Measurements from ENCODE around the gene NTMT2. TPM values are rescaled to one million over a fixed set of nuclear protein-coding genes. Genes with fewer than 3 reads are reported as not detected.

NTMT2 gene
- total RNA-seq, 2 donors from 2014 or later = 1.2 TPM; not detected in 1

GRCh38 chr1:170214117-170215032 lies 68.6 kb downstream of the NTMT2 start:
- H3K27ac ChIP-seq (ENCODE audit: low read depth, low read length) = no peak overlapping the region
- Mint-ChIP-seq H3K27me3 (ENCODE audit: insufficient read depth) (no peaks in the 10 kb centered on the region), H3K36me3 (ENCODE audit: low read depth) (no peaks in the 10 kb centered on the region), H3K4me1 (no peaks in the 10 kb centered on the region), H3K9me3 (no peaks in the 10 kb centered on the region), H3K4me3 (no peak overlapping the region), H3K27ac (no peak overlapping the region)
- H3K4me3 ChIP-seq (ENCODE audit: low read length) = no peak overlapping the region
- H3K9ac ChIP-seq (ENCODE audit: extremely low read depth, low read length, poor library complexity, severe bottlenecking) = no peak overlapping the region
- TF ChIP-seq, protein P1, sequence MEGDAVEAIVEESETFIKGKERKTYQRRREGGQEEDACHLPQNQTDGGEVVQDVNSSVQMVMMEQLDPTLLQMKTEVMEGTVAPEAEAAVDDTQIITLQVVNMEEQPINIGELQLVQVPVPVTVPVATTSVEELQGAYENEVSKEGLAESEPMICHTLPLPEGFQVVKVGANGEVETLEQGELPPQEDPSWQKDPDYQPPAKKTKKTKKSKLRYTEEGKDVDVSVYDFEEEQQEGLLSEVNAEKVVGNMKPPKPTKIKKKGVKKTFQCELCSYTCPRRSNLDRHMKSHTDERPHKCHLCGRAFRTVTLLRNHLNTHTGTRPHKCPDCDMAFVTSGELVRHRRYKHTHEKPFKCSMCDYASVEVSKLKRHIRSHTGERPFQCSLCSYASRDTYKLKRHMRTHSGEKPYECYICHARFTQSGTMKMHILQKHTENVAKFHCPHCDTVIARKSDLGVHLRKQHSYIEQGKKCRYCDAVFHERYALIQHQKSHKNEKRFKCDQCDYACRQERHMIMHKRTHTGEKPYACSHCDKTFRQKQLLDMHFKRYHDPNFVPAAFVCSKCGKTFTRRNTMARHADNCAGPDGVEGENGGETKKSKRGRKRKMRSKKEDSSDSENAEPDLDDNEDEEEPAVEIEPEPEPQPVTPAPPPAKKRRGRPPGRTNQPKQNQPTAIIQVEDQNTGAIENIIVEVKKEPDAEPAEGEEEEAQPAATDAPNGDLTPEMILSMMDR (conservative IDR thresholded peaks at IDR 0.05) = no peak
- no peak for DNase-seq
- no peaks in the 10 kb centered on the region for H3K4me1 ChIP-seq (ENCODE audit: control insufficient read depth, insufficient read depth, low read length)
- no peaks in the 10 kb centered on the region for H3K27me3 ChIP-seq (ENCODE audit: control insufficient read depth, insufficient read depth, low read length, poor library complexity, severe bottlenecking)
- WGBS, 2 experiments (ENCODE audit: insufficient coverage in 1 of 2, insufficient read length in 1 of 2) = 90 to 91% methylated on average over 1 to 9 of the region's 10 CpGs
- no peaks in the 10 kb centered on the region for H3K9me3 ChIP-seq (ENCODE audit: control insufficient read depth, low read length)
- no peaks in the 10 kb centered on the region for H3K36me3 ChIP-seq (ENCODE audit: control insufficient read depth, insufficient read depth, low read length)

DNA sequence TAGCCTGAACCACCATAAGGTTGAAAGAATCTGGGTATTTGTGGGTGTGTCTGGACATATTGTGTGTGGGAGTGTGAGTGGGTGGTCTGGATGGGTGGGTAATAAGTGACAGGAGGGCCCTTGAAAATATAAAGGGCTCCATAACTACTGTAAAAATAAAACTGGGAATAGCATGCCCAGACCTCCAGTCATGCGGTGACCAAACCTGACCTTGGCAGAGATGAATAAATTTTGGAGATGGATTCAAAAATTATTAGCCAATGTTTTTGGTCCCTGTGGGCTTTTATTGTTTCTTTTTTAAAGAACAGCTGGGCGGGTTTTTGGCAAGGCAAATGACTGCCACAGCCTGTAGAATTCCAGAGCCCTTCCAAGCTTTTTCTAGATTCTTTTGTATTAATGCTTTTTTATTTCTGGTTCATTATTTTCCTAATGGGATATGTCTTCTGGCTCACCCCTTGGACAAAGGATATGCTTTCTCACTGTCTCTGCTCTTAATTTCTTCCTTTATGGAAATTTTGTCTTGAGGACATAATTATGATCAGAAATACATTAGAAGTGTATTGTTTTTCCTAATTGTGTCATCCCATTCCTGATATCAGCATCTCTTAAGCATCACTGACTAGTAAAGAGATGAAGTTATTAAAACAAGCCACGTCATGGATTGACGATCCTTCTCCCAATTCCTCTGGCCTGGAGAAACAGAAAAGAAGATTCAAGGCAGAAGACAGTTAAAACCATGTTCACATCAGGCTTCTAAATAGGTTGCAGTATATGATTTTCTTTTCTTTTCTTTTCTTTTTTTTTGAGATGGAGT lies 69.5 kb downstream of the NTMT2 start:
- H3K27me3 Mint-ChIP-seq (ENCODE audit: insufficient read depth) = no peaks in the 10 kb centered on the region
- no peaks in the 10 kb centered on the region for H3K4me1 Mint-ChIP-seq
- no peak overlapping the region for H3K27ac ChIP-seq (ENCODE audit: low read depth, low read length)
- no peak for DNase-seq
- WGBS, 2 experiments (ENCODE audit: insufficient coverage in 1 of 2, insufficient read length in 1 of 2) = 84 to 93% methylated on average over 3 to 4 of the region's 4 CpGs
- no peaks in the 10 kb centered on the region for H3K27me3 ChIP-seq (ENCODE audit: control insufficient read depth, insufficient read depth, low read length, poor library complexity, severe bottlenecking)
- no peak overlapping the region for H3K4me3 ChIP-seq (ENCODE audit: low read length)
- no peak overlapping the region for H3K9ac ChIP-seq (ENCODE audit: extremely low read depth, low read length, poor library complexity, severe bottlenecking)
- TF ChIP-seq, protein P1 (conservative IDR thresholded peaks at IDR 0.05) = no peak
- H3K9me3 ChIP-seq (ENCODE audit: control insufficient read depth, low read length) = no peaks in the 10 kb centered on the region
- H3K9me3 Mint-ChIP-seq = no peaks in the 10 kb centered on the region
- no peak overlapping the region for H3K4me3 Mint-ChIP-seq
- H3K27ac Mint-ChIP-seq = no peak overlapping the region
- no peaks in the 10 kb centered on the region for H3K36me3 Mint-ChIP-seq (ENCODE audit: low read depth)
- no peaks in the 10 kb centered on the region for H3K36me3 ChIP-seq (ENCODE audit: control insufficient read depth, insufficient read depth, low read length)
- H3K4me1 ChIP-seq (ENCODE audit: control insufficient read depth, insufficient read depth, low read length) = no peaks in the 10 kb centered on the region

DNA sequence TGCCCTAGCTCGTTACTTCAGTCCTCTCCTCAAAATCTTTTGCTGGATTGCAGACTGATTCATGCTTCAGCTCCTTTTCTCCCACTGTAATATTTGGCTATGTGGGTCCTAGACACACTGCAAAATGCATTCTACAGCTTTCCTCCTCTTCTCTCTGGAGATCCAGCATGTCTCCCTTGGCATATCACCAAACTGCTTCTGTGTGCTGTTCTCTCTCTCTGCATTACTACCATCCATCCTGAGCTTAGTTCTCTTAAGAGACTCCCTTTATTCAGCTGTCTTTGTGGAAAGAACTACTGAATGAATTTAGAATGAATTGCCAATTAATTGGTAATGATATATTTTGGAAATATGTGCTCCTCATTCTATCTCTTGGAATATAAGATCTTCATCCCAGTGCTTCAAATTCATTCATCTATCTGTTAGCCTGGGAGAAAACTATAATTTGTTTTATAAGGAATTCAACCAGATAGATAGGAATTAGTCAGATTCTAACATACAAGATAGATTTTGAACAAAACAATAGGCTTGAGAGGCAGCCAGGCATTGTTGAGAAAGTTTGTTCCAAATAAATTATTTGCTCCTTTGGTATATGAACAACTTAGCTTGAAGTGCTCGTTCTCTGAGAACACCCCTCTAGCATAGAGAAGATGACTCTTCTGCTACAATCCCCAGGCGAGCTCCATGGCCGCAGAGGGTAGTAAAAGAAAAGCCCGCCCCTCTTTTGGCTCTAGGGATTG lies 71.9 kb downstream of the NTMT2 start:
- WGBS, 2 experiments (ENCODE audit: insufficient coverage in 1 of 2, insufficient read length in 1 of 2) = 97 to 100% methylated on average over 1 to 3 of the region's 5 CpGs
- Mint-ChIP-seq H3K4me1 (no peaks in the 10 kb centered on the region), H3K9me3 (no peaks in the 10 kb centered on the region), H3K4me3 (no peak overlapping the region), H3K27ac (no peak overlapping the region), H3K36me3 (ENCODE audit: low read depth) (no peaks in the 10 kb centered on the region), H3K27me3 (ENCODE audit: insufficient read depth) (no peaks in the 10 kb centered on the region)
- Histone ChIP-seq H3K9me3 (ENCODE audit: control insufficient read depth, low read length) (no peaks in the 10 kb centered on the region), H3K27me3 (ENCODE audit: control insufficient read depth, insufficient read depth, low read length, poor library complexity, severe bottlenecking) (no peaks in the 10 kb centered on the region), H3K4me1 (ENCODE audit: control insufficient read depth, insufficient read depth, low read length) (no peaks in the 10 kb centered on the region), H3K4me3 (ENCODE audit: low read length) (no peak overlapping the region), H3K36me3 (ENCODE audit: control insufficient read depth, insufficient read depth, low read length) (no peaks in the 10 kb centered on the region), H3K27ac (ENCODE audit: low read depth, low read length) (no peak overlapping the region), H3K9ac (ENCODE audit: extremely low read depth, low read length, poor library complexity, severe bottlenecking) (no peak overlapping the region)
- TF ChIP-seq, protein P1 (conservative IDR thresholded peaks at IDR 0.05) = no peak
- no peak for DNase-seq
